A673 (cell line): ENCODE results near the gene CHRDL1. TPM values are rescaled to one million over a fixed set of nuclear protein-coding genes. Genes with fewer than 3 reads are reported as not detected.

Experiments
- BruUV-seq: library from RNA; stranded (reverse); fragments of 400-500 nt; replicated peaks from 2 replicates; lab custom pipeline; 2021; lab: Mats Ljungman, UMichigan
- CTCF ChIA-PET: fragments of 300-600 bp; sonication (Branson Sonifier 250); formaldehyde crosslinking; loops from one replicate; lab custom pipeline; 2022; ENCODE audit warnings: antibody characterized with exemption; lab: Charles Lee
- POLR2A ChIA-PET: fragments of 300-600 bp; sonication (Branson Sonifier 250); formaldehyde crosslinking; loops from one replicate; lab custom pipeline; 2022; ENCODE audit warnings: antibody characterized with exemption; ENCODE audit not compliant: low non-redundant PET; lab: Charles Lee
- DNase-seq: peaks from one replicate; pipeline ENCODE4 v3.0.0-alpha.2; 2015; ENCODE audit warnings: low spot score
- H3K27ac ChIP-seq: fragments of 200-600 bp; sonication (generic); 2 replicates; pipeline ENCODE4 v1.5.1; 2016; ENCODE audit warnings: mixed run types, low read depth, mild to moderate bottlenecking, mixed read lengths, antibody characterized with exemption, low read length; ENCODE audit not compliant: poor library complexity, severe bottlenecking
- H3K27me3 ChIP-seq: fragments of 200-600 bp; sonication (generic); replicated peaks from 2 replicates; pipeline ENCODE4 v1.6.1; 2017; ENCODE audit warnings: mixed run types, low read depth, mild to moderate bottlenecking, mixed read lengths, antibody characterized with exemption, low read length; ENCODE audit not compliant: insufficient read depth, poor library complexity
- H3K36me3 ChIP-seq: fragments of 200-600 bp; sonication (generic); 2 replicates; pipeline ENCODE4 v1.6.1; 2016; ENCODE audit warnings: mixed run types, mild to moderate bottlenecking, mixed read lengths, antibody characterized with exemption, low read length; ENCODE audit not compliant: insufficient read depth, poor library complexity, severe bottlenecking
- H3K4me1 ChIP-seq: fragments of 200-600 bp; sonication (generic); 2 replicates; pipeline ENCODE4 v1.6.1; 2017; ENCODE audit warnings: mixed run types, mild to moderate bottlenecking, mixed read lengths, antibody characterized with exemption, low read length; ENCODE audit not compliant: insufficient read depth, poor library complexity, severe bottlenecking
- H3K4me3 ChIP-seq: fragments of 200-600 bp; sonication (generic); 2 replicates; pipeline ENCODE4 v1.5.1; 2016; ENCODE audit warnings: low read depth, mixed run types, mild to moderate bottlenecking, mixed read lengths, low read length; ENCODE audit not compliant: poor library complexity, severe bottlenecking
- H3K9me3 ChIP-seq: fragments of 200-600 bp; sonication (generic); 2 replicates; pipeline ENCODE4 v1.6.1; 2016; ENCODE audit warnings: mixed run types, low read depth, mild to moderate bottlenecking, mixed read lengths, antibody characterized with exemption, low read length; ENCODE audit not compliant: poor library complexity, severe bottlenecking
- EZH2 ChIP-seq: fragments of 200-600 bp; sonication (generic); IDR thresholded peaks from 2 replicates; pipeline ENCODE4 v1.6.1; 2017; ENCODE audit warnings: borderline replicate concordance, low read depth, mild to moderate bottlenecking, mixed read lengths, antibody characterized with exemption, low read length; ENCODE audit not compliant: poor library complexity, severe bottlenecking
- intact Hi-C: fragments of 100-400 bp; cut with micrococcal nuclease; formaldehyde crosslinking; loops from one replicate; pipeline ENCODE4 v1.10.0; 2022; ENCODE audit not compliant: unreplicated experiment
- total RNA-seq: library from RNA; stranded (reverse); gene quantifications from 2 replicates; pipeline ENCODE4 v1.2.3, GENCODE V29; 2021
- TF ChIP-seq, protein P1 (sequence below): fragments of 300-800, 200-600 bp; sonication (generic); conservative IDR thresholded peaks from 2 replicates; pipeline ENCODE4 v1.5.1; 2017; ENCODE audit warnings: low read depth, mild to moderate bottlenecking, antibody characterized with exemption, low read length, moderate library complexity, mixed read lengths

CHRDL1 gene
- total RNA-seq, 1 experiment from 2014 or later, result 0.41 TPM

DNA sequence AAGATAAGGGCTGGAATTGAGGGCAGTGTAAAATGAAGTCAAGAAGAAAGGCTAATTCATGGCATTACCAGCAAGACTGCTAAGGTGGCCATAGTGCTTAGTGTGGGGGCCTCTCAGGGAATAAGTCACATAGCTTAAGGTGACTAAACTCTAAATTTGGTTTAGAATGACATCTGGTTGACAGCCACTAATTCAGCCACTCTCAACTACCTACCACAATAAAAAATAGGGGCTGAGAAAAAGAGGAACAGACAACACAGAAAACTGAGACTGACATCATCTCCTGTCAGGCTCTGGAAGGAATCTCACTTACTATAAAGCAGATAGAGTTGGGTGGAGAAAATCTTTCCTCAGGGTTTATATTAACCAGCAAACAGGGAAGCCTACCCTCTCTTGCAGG, 96.9 kb downstream of the CHRDL1 start:
- no TSS peak for BruUV-seq
- CTCF ChIA-PET, result no interaction called here

DNA sequence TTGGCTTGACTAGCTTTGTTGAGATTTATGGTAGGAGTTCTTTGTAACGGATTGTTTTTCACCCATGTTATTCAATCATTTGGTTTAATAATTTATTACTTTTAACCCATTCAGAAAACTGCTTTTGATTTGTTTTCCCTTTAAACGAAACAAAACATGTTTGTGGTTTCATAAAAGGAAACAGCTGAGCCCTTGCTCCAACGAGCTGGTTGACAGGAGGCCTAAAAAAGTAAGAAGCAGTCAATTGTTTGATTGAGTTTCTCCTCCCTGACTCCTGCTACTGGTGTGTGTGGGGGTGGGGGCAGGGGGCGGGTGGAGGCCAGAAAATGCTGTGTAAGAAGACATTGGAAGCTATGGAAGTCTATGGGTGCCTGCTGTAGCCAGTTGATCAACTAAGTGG, 102.8 kb downstream of the CHRDL1 start:
- Histone ChIP-seq H3K9me3 (no peaks in the 10 kb centered on the region), H3K4me3 (no peak overlapping the region), H3K4me1 (no peaks in the 10 kb centered on the region), H3K27me3 (peaks cover 3% of the 10 kb centered on the region), H3K36me3 (no peaks in the 10 kb centered on the region), H3K27ac (no peak overlapping the region)
- no peak for DNase-seq
- no TSS peak for BruUV-seq
- ChIA-PET CTCF (no interaction called here), POLR2A (no interaction called here)
- intact Hi-C loops, result no loop called here
- TF ChIP-seq, protein P1, sequence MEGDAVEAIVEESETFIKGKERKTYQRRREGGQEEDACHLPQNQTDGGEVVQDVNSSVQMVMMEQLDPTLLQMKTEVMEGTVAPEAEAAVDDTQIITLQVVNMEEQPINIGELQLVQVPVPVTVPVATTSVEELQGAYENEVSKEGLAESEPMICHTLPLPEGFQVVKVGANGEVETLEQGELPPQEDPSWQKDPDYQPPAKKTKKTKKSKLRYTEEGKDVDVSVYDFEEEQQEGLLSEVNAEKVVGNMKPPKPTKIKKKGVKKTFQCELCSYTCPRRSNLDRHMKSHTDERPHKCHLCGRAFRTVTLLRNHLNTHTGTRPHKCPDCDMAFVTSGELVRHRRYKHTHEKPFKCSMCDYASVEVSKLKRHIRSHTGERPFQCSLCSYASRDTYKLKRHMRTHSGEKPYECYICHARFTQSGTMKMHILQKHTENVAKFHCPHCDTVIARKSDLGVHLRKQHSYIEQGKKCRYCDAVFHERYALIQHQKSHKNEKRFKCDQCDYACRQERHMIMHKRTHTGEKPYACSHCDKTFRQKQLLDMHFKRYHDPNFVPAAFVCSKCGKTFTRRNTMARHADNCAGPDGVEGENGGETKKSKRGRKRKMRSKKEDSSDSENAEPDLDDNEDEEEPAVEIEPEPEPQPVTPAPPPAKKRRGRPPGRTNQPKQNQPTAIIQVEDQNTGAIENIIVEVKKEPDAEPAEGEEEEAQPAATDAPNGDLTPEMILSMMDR, result no peak
- no peak for TF ChIP-seq EZH2

More for the DNA sequence above, 96.9 kb downstream of the CHRDL1 start:
- POLR2A ChIA-PET, result no interaction called here
- no peak overlapping the region for H3K4me3 ChIP-seq
- TF ChIP-seq, protein P1, result no peak
- intact Hi-C loops, result no loop called here
- no peak overlapping the region for H3K27ac ChIP-seq
- H3K4me1 ChIP-seq, result no peaks in the 10 kb centered on the region
- DNase-seq, result no peak
- no peaks in the 10 kb centered on the region for H3K36me3 ChIP-seq
- H3K9me3 ChIP-seq, result no peaks in the 10 kb centered on the region
- peaks cover 3% of the 10 kb centered on the region for H3K27me3 ChIP-seq

DNA sequence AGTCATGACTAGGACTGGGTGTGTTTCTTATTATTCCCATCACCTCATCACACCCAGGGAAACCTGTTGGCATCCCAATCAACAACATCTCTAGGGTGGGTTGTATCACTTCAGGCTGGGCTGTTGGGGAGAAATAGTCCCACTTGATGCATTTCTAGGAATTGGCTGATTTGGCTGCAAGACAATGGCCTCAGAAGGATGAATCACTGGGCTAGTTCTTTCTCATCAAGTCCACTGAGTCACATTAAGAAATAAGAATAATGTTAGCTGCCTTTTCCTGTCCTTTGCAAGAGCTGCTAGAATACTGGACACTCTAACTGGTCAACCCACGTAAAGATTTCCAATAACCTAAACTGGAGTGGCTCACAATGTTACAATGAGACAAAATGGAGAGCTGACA, 104.2 kb downstream of the CHRDL1 start:
- H3K36me3 ChIP-seq, result no peaks in the 10 kb centered on the region
- H3K4me3 ChIP-seq, result no peak overlapping the region
- CTCF ChIA-PET, result no interaction called here
- H3K27ac ChIP-seq, result no peak overlapping the region
- TF ChIP-seq, protein P1, result no peak
- no peak for TF ChIP-seq EZH2
- no peaks in the 10 kb centered on the region for H3K9me3 ChIP-seq
- no peak for DNase-seq
- no peaks in the 10 kb centered on the region for H3K4me1 ChIP-seq
- POLR2A ChIA-PET, result no interaction called here
- H3K27me3 ChIP-seq, result no peaks in the 10 kb centered on the region
- BruUV-seq, result no TSS peak
- intact Hi-C loops, result no loop called here
